Activated CD4-positive, alpha-beta memory T cell treated with anti-CD3 and anti-CD28 coated beads for 36 hours (primary cell): ENCODE data around the gene DTHD1. TPM values are rescaled to one million over a fixed set of nuclear protein-coding genes. Genes with fewer than 3 reads are reported as not detected.

Experiments
- CTCF ChIA-PET: fragments of 350-600 bp; sonication (Branson Sonifier 250); formaldehyde crosslinking; loops from one replicate; lab custom pipeline; 2021; ENCODE audit warnings: antibody characterized with exemption, inconsistent platforms; lab: Charles Lee
- POLR2A ChIA-PET: fragments of 350-600 bp; sonication (Branson Sonifier 250); formaldehyde crosslinking; loops from one replicate; lab custom pipeline; 2021; ENCODE audit warnings: antibody characterized with exemption; lab: Charles Lee
- DNase-seq: peaks from one replicate; pipeline ENCODE4 v3.0.0-alpha.2; 2020
- H3K27ac Mint-ChIP-seq: one replicate; pipeline ENCODE4 v1.8.0; 2021; ENCODE audit warnings: mixed read lengths
- H3K27me3 Mint-ChIP-seq: one replicate; pipeline ENCODE4 v1.8.0; 2021; ENCODE audit warnings: mixed read lengths
- H3K36me3 Mint-ChIP-seq: one replicate; pipeline ENCODE4 v1.8.0; 2021; ENCODE audit warnings: mixed read lengths
- H3K4me1 Mint-ChIP-seq: one replicate; pipeline ENCODE4 v1.8.0; 2021; ENCODE audit warnings: low read depth, mixed read lengths
- H3K4me3 Mint-ChIP-seq: one replicate; pipeline ENCODE4 v1.8.0; 2021; ENCODE audit warnings: mild to moderate bottlenecking, mixed read lengths
- H3K9me3 Mint-ChIP-seq: one replicate; pipeline ENCODE4 v1.8.0; 2021; ENCODE audit warnings: mixed read lengths
- intact Hi-C: fragments of 100-400 bp; cut with micrococcal nuclease; formaldehyde crosslinking; loops from one replicate; pipeline ENCODE4 v1.15.1; 2023
- total RNA-seq, 2 experiments: library from RNA; stranded (reverse); gene quantifications; one replicate each; pipeline ENCODE4 v1.2.3, GENCODE V29; 2021

DTHD1 gene
- total RNA-seq, 2 experiments from 2014 or later: 3.1 to 3.8 TPM

- H3K27ac Mint-ChIP-seq: peak overlapping the region; percentile 13
- no peaks in the 10 kb centered on the region for H3K27me3 Mint-ChIP-seq
- peaks cover 29% of the 10 kb centered on the region for H3K4me1 Mint-ChIP-seq
- POLR2A ChIA-PET: no interaction called here
- DNase-seq: no peak
- CTCF ChIA-PET: interaction anchor here (0.6 to 4.0 kb wide), 7 partner anchors 17 to 558 kb away, joined by 3 to 91 read pairs (median 3); no protein-coding TSS in a partner anchor
- H3K36me3 Mint-ChIP-seq: no peaks in the 10 kb centered on the region
- intact Hi-C loops: no loop called here
- no peaks in the 10 kb centered on the region for H3K9me3 Mint-ChIP-seq
- no peak overlapping the region for H3K4me3 Mint-ChIP-seq
Measured at GRCh38 chr4:36349938-36350549, 68.6 kb downstream of the DTHD1 start.

DNA sequence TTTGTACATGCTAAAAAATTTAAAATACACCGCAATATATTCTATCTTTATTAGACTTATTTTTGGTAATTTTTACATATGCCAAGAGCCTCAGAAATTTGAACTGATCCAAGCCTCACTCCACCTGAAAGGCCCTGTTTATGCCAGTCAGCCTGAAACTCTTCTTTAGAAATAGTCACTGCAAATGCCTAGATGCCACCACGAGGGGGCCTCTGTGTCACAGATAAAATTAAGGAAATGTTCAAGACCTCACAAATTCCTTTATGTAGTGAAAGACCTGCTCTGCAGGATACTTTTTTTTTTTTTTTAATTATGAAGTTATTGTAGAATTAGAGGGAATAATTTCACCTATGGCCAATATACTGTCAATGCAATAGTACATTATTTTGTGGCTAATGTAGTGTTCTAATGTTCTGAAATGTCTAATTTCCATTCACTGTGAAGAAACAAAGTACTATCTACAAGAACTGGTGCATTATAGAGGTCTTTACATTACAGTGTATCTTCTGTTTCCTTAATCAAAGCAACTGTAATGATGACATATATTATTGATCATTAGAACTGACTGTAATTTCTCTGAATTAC is 69.8 kb downstream of the DTHD1 start:
- ChIA-PET CTCF (interaction anchor here (0.6 to 4.0 kb wide), 5 partner anchors 11 to 132 kb away, joined by 3 to 91 read pairs (median 7); no protein-coding TSS in a partner anchor), POLR2A (no interaction called here)
- peak; percentile 85 for DNase-seq
- no peak overlapping the region for H3K27ac Mint-ChIP-seq
- peaks cover 29% of the 10 kb centered on the region for H3K4me1 Mint-ChIP-seq
- H3K36me3 Mint-ChIP-seq: no peaks in the 10 kb centered on the region
- H3K4me3 Mint-ChIP-seq: no peak overlapping the region
- H3K27me3 Mint-ChIP-seq: no peaks in the 10 kb centered on the region
- intact Hi-C loops: loop anchor here (1.0 kb wide), 3 partner anchors 43 to 1039 kb away; no protein-coding TSS in a partner anchor
- H3K9me3 Mint-ChIP-seq: no peaks in the 10 kb centered on the region

DNA sequence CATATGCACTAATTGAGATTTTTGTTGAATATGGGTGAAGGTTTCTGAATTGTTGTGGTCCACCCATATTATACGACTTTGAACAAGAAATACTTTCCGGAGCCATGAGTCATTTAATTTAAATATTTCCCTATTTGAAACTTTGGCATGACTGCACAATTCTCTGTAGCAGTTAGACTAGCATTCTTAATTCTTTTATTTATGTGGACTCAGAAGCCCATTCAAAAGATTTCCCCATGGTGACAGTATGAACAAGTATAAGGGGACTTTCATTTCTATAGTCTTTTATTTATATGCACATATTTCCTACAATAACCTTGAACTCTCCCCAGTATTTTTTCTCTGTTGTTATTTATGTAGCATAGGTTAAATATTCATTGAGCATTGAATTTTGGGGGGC is 72.6 kb downstream of the DTHD1 start:
- Mint-ChIP-seq H3K27ac (no peak overlapping the region), H3K9me3 (no peaks in the 10 kb centered on the region), H3K4me3 (no peak overlapping the region), H3K4me1 (peaks cover 19% of the 10 kb centered on the region), H3K27me3 (no peaks in the 10 kb centered on the region), H3K36me3 (no peaks in the 10 kb centered on the region)
- POLR2A ChIA-PET: no interaction called here
- CTCF ChIA-PET: interaction anchor here (3.0 kb wide), 1 partner anchor 45 kb away, joined by 52 read pairs; no protein-coding TSS in a partner anchor
- no peak for DNase-seq
- intact Hi-C loops: no loop called here

DNA sequence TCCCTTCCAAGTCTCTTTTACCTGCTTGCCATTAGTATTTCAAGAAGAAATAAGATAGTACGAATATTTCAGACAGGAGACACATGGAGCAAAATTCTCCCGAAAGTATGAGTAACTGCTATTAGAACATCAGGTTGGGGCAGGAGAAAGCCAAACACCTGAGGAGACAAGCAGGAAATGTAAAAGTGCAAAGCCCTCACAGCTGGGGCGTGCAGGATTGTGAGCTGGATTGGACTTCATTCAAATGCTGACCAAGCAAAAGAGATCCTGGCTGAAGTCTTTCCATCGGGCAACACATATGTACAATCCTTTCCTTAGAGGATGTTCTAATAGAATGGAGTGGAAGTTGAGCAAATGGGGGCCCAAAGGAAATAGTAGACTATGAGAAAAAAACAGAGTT is 76.8 kb downstream of the DTHD1 start:
- Mint-ChIP-seq H3K27me3 (no peaks in the 10 kb centered on the region), H3K36me3 (no peaks in the 10 kb centered on the region), H3K27ac (no peak overlapping the region), H3K9me3 (no peaks in the 10 kb centered on the region), H3K4me3 (no peak overlapping the region), H3K4me1 (no peaks in the 10 kb centered on the region)
- ChIA-PET POLR2A (no interaction called here), CTCF (interaction anchor here (2.0 kb wide), 1 partner anchor 42 kb away, joined by 9 read pairs; no protein-coding TSS in a partner anchor)
- DNase-seq: no peak
- intact Hi-C loops: no loop called here

GRCh38 chr4:36360755-36361154 is 79.3 kb downstream of the DTHD1 start:
- H3K27me3 Mint-ChIP-seq: no peaks in the 10 kb centered on the region
- ChIA-PET CTCF (no interaction called here), POLR2A (no interaction called here)
- no peaks in the 10 kb centered on the region for H3K36me3 Mint-ChIP-seq
- intact Hi-C loops: no loop called here
- no peak overlapping the region for H3K4me3 Mint-ChIP-seq
- H3K4me1 Mint-ChIP-seq: peaks cover 7% of the 10 kb centered on the region
- H3K9me3 Mint-ChIP-seq: no peaks in the 10 kb centered on the region
- no peak overlapping the region for H3K27ac Mint-ChIP-seq
- DNase-seq: no peak

- peaks cover 7% of the 10 kb centered on the region for H3K4me1 Mint-ChIP-seq
- no peak overlapping the region for H3K4me3 Mint-ChIP-seq
- no peaks in the 10 kb centered on the region for H3K36me3 Mint-ChIP-seq
- ChIA-PET POLR2A (no interaction called here), CTCF (interaction anchor here (0.5 to 2.4 kb wide), 4 partner anchors 11 to 435 kb away, joined by 3 to 19 read pairs (median 4); partner anchors contain the start of gene ARAP2)
- no peaks in the 10 kb centered on the region for H3K27me3 Mint-ChIP-seq
- H3K27ac Mint-ChIP-seq: no peak overlapping the region
- no peak for DNase-seq
- intact Hi-C loops: no loop called here
- H3K9me3 Mint-ChIP-seq: no peaks in the 10 kb centered on the region
Measured at GRCh38 chr4:36363024-36363423, 81.6 kb downstream of the DTHD1 start.

- H3K27me3 Mint-ChIP-seq: no peaks in the 10 kb centered on the region
- CTCF ChIA-PET: interaction anchor here (1.1 kb wide), 1 partner anchor 25 kb away, joined by 3 read pairs; no protein-coding TSS in a partner anchor
Measured at GRCh38 chr4:36374836-36375511, 93.6 kb downstream of the DTHD1 start.

DNA sequence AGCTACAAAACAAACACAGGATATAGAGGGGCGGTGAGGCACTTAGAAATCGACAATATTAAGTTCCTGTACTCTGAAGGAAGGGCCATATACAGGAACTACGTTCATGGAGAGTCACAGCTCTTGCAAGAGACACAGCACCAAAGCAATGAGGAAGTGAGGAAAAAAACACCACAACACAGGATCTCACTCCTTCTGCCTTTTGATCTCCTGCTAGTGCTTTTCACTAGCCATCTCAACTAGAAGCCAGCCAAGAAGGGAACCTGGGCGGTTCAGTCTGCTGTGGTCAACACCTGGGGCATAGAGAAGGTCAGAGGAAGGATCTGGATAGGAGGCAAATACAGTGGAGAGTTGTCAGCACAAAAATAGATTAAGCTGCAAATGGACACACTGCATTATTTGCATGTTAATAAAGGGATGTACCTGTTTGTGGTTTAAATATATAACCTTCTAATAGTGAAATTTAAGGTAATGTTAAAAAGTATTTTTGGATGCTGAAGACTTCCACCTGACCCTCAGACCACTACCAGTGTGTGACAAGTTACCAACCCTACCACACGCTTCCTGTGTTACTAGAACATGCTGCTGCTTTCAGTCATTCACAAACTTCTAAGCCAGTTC is 104.6 kb downstream of the DTHD1 start:
- Mint-ChIP-seq H3K9me3 (no peaks in the 10 kb centered on the region), H3K36me3 (no peaks in the 10 kb centered on the region), H3K4me3 (peak overlapping the region; percentile 16), H3K4me1 (peaks cover 22% of the 10 kb centered on the region), H3K27ac (peak overlapping the region; percentile 63), H3K27me3 (no peaks in the 10 kb centered on the region)
- DNase-seq: peak; percentile 46
- CTCF ChIA-PET: interaction anchor here (1.1 to 3.1 kb wide), 4 partner anchors 8 to 141 kb away, joined by 3 to 20 read pairs (median 4); no protein-coding TSS in a partner anchor
- POLR2A ChIA-PET: interaction anchor here (0.7 kb wide), 1 partner anchor 8 kb away, joined by 3 read pairs; no protein-coding TSS in a partner anchor
- intact Hi-C loops: loop anchor here (1.0 to 2.0 kb wide), 2 partner anchors 8 to 17 kb away; no protein-coding TSS in a partner anchor

More at GRCh38 chr4:36374836-36375511, 93.6 kb downstream of the DTHD1 start:
- Mint-ChIP-seq H3K9me3 (peaks cover 21% of the 10 kb centered on the region), H3K4me3 (no peak overlapping the region), H3K27ac (no peak overlapping the region), H3K4me1 (no peaks in the 10 kb centered on the region), H3K36me3 (no peaks in the 10 kb centered on the region)
- intact Hi-C loops: no loop called here
- POLR2A ChIA-PET: no interaction called here
- DNase-seq: no peak

DNA sequence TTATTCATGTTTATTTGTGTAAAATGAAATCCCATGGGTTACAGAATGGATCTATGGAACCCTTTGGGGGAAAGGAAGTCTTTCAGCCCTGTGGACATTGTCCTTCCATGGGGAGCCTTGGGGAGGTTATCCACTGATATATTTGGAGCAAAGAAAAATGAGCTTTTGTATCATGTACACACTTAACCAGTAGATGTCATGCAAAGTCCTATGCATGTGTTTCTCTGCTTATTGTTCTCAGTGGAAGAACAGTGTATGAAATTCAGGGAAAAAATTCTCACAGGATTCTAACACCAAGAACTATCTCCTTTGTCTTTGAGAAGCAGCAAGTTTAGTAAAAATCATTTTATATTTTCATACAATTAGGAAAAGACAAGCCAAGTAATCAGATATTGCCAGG is 105.3 kb downstream of the DTHD1 start:
- Mint-ChIP-seq H3K27me3 (no peaks in the 10 kb centered on the region), H3K36me3 (no peaks in the 10 kb centered on the region), H3K9me3 (no peaks in the 10 kb centered on the region), H3K4me3 (no peak overlapping the region), H3K27ac (no peak overlapping the region), H3K4me1 (peaks cover 22% of the 10 kb centered on the region)
- POLR2A ChIA-PET: no interaction called here
- CTCF ChIA-PET: interaction anchor here (1.1 to 3.1 kb wide), 3 partner anchors 12 to 141 kb away, joined by 3 to 20 read pairs (median 4); no protein-coding TSS in a partner anchor
- DNase-seq: no peak
- intact Hi-C loops: loop anchor here (1.0 to 2.0 kb wide), 2 partner anchors 8 to 18 kb away; no protein-coding TSS in a partner anchor

DNA sequence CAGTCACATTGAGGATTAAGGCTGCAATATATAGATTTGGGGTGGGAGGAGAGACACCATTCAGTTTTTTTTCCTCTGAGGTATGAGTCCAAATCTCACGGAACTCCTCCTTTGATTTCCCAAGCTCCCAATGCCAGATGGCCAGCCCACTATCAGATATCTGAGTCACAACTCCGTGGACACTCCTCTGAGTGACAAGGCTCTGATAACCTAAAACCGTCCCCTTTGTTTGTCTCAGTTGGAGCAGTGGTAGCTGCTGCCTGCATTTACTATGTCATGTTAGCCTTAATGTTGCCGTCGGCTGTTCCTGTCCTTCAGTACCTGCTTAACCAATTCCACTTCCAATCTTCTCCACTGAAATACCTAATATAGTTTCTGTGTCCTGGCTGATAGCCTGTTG is 107.3 kb downstream of the DTHD1 start:
- H3K27me3 Mint-ChIP-seq: no peaks in the 10 kb centered on the region
- no peaks in the 10 kb centered on the region for H3K36me3 Mint-ChIP-seq
- POLR2A ChIA-PET: no interaction called here
- no peak overlapping the region for H3K27ac Mint-ChIP-seq
- DNase-seq: no peak
- peaks cover 28% of the 10 kb centered on the region for H3K4me1 Mint-ChIP-seq
- H3K9me3 Mint-ChIP-seq: no peaks in the 10 kb centered on the region
- no peak overlapping the region for H3K4me3 Mint-ChIP-seq
- intact Hi-C loops: no loop called here
- CTCF ChIA-PET: no interaction called here

DNA sequence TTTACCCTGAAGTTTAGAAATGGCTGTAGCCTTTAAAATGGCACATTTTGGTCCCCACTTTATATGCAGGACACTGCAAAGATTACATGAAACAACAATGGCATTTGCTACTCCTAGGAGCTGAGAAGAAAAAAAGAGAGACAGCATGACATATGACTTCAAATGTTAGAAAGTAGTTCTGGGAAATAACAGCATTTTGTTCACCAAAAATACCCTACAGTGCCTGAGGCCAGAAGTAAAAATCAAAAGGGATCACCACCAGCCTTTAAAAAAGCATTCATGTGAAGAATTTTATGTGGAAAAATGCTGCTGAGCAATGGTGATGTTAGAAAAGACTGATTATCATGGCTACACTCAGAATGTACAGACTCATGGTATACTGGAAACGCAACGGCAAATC is 110.0 kb downstream of the DTHD1 start:
- no peak overlapping the region for H3K4me3 Mint-ChIP-seq
- ChIA-PET POLR2A (no interaction called here), CTCF (interaction anchor here (1.0 to 2.7 kb wide), 2 partner anchors 8 to 43 kb away, joined by 3 to 14 read pairs; no protein-coding TSS in a partner anchor)
- intact Hi-C loops: loop anchor here (5.0 kb wide), 1 partner anchor 419 kb away; no protein-coding TSS in a partner anchor
- H3K27ac Mint-ChIP-seq: no peak overlapping the region
- H3K36me3 Mint-ChIP-seq: no peaks in the 10 kb centered on the region
- peaks cover 28% of the 10 kb centered on the region for H3K4me1 Mint-ChIP-seq
- DNase-seq: no peak
- peaks cover 2% of the 10 kb centered on the region for H3K27me3 Mint-ChIP-seq
- H3K9me3 Mint-ChIP-seq: no peaks in the 10 kb centered on the region
